GM12891 (cell line): ENCODE measurements around the gene SMAD1.

ENCODE experiments used
- DNase-seq: peaks from one replicate; pipeline ENCODE4 v3.0.0; 2011; ENCODE audit warnings: low spot score; ENCODE audit not compliant: insufficient read length
- FAIRE-seq: peaks from 2 replicates; lab custom pipeline; 2011; peaks lifted over from hg19 to GRCh38; lab: Jason Lieb, UNC
- PAX5 ChIP-seq: IDR thresholded peaks from 2 replicates; pipeline ENCODE4 v1.6.1; 2011; ENCODE audit warnings: low read length, moderate library complexity, mild to moderate bottlenecking; ENCODE audit not compliant: insufficient read depth, severe bottlenecking
- POLR2A ChIP-seq: IDR thresholded peaks from 2 replicates; pipeline ENCODE4 v1.6.1; 2011; ENCODE audit warnings: low read depth, low read length, control low read depth
- POLR2AphosphoS5 ChIP-seq: IDR thresholded peaks from 2 replicates; pipeline ENCODE4 v1.6.1; 2011; ENCODE audit warnings: low read depth, low read length, control low read depth
- POU2F2 ChIP-seq: IDR thresholded peaks from 2 replicates; pipeline ENCODE4 v1.6.1; 2011; ENCODE audit warnings: low read depth, mild to moderate bottlenecking, control low read depth, low read length, moderate library complexity
- SPI1 ChIP-seq: IDR thresholded peaks from 2 replicates; pipeline ENCODE4 v1.6.1; 2011; ENCODE audit warnings: low read depth, low read length, control low read depth
- TAF1 ChIP-seq: IDR thresholded peaks from 2 replicates; pipeline ENCODE4 v1.6.1; 2011; ENCODE audit warnings: low read depth, low read length, control low read depth

The SMAD1 gene

GRCh38 chr4:145497199-145498149 lies 15.8 kb downstream of the SMAD1 start:
- DNase-seq: no peak
- peak; percentile 64 for FAIRE-seq
- TF ChIP-seq POLR2AphosphoS5 (no peak), PAX5 (no peak), SPI1 (no peak), POLR2A (no peak), TAF1 (no peak), POU2F2 (no peak)

- DNase-seq: no peak
- TF ChIP-seq POU2F2 (no peak), SPI1 (no peak), POLR2AphosphoS5 (no peak), POLR2A (no peak), TAF1 (no peak), PAX5 (no peak)
- FAIRE-seq: no peak
Measured at GRCh38 chr4:145498430-145498829, 16.8 kb downstream of the SMAD1 start.

- no peak for TF ChIP-seq POLR2A
- peak; percentile 16 for TF ChIP-seq PAX5
- DNase-seq (no peak), FAIRE-seq (peak; percentile 63)
Measured at GRCh38 chr4:145501051-145501660, 19.5 kb downstream of the SMAD1 start.

- TF ChIP-seq POLR2A (no peak), POLR2AphosphoS5 (no peak), TAF1 (no peak), PAX5 (no peak), POU2F2 (no peak), SPI1 (no peak)
- DNase-seq (no peak), FAIRE-seq (no peak)
Measured at GRCh38 chr4:145502809-145503208, 21.2 kb downstream of the SMAD1 start.

GRCh38 chr4:145503486-145504072 lies 21.9 kb downstream of the SMAD1 start:
- FAIRE-seq (no peak), DNase-seq (no peak)
- TF ChIP-seq POLR2AphosphoS5 (no peak), TAF1 (no peak), SPI1 (no peak), PAX5 (no peak), POU2F2 (no peak), POLR2A (no peak)

GRCh38 chr4:145505995-145506394 lies 24.3 kb downstream of the SMAD1 start:
- DNase-seq (no peak), FAIRE-seq (no peak)
- TF ChIP-seq TAF1: no peak
- no peak for TF ChIP-seq POU2F2
- no peak for TF ChIP-seq SPI1
- no peak for TF ChIP-seq POLR2A
- TF ChIP-seq POLR2AphosphoS5: no peak
- no peak for TF ChIP-seq PAX5

GRCh38 chr4:145507636-145508035 lies 26.0 kb downstream of the SMAD1 start:
- FAIRE-seq (no peak), DNase-seq (no peak)
- TF ChIP-seq TAF1 (no peak), SPI1 (no peak), POU2F2 (no peak), POLR2A (no peak), PAX5 (no peak), POLR2AphosphoS5 (no peak)

GRCh38 chr4:145511913-145512522 lies 30.4 kb downstream of the SMAD1 start:
- TF ChIP-seq POLR2A (no peak), PAX5 (no peak), SPI1 (no peak), TAF1 (no peak), POU2F2 (no peak), POLR2AphosphoS5 (no peak)
- DNase-seq: no peak
- FAIRE-seq: peak; percentile 13

GRCh38 chr4:145513020-145513621 lies 31.5 kb downstream of the SMAD1 start:
- FAIRE-seq (no peak), DNase-seq (no peak)
- no peak for TF ChIP-seq POLR2A
- TF ChIP-seq SPI1: no peak
- TF ChIP-seq POU2F2: no peak
- TF ChIP-seq POLR2AphosphoS5: no peak
- TF ChIP-seq TAF1: no peak
- TF ChIP-seq PAX5: no peak
